NCI-H1048 (cell line): ENCODE results near the gene AFF1.

ENCODE experiments used
- DNase-seq: peaks from one replicate; lab custom pipeline; 2025; lab: John Stamatoyannopoulos, UW

AFF1 gene

GRCh38 chr4:86950831-86951525, 16.2 kb downstream of the AFF1 start:
- DNase-seq: no peak

GRCh38 chr4:86955888-86956451, 21.2 kb downstream of the AFF1 start:
- no peak for DNase-seq

- no peak for DNase-seq
Measured at GRCh38 chr4:86957215-86957614, 22.4 kb downstream of the AFF1 start.

- no peak for DNase-seq
Measured at GRCh38 chr4:86959588-86960500, 25.0 kb downstream of the AFF1 start.

GRCh38 chr4:86960557-86960961, 25.7 kb downstream of the AFF1 start:
- no peak for DNase-seq

- DNase-seq: no peak
Measured at GRCh38 chr4:86961116-86961515, 26.3 kb downstream of the AFF1 start.

GRCh38 chr4:86961605-86962295, 26.9 kb downstream of the AFF1 start:
- DNase-seq: no peak

GRCh38 chr4:86963697-86964096, 28.9 kb downstream of the AFF1 start:
- DNase-seq: no peak

- no peak for DNase-seq
Measured at GRCh38 chr4:86965019-86965976, 30.5 kb downstream of the AFF1 start.

- DNase-seq: no peak
Measured at GRCh38 chr4:86967073-86967472, 32.3 kb downstream of the AFF1 start.

- no peak for DNase-seq
Measured at GRCh38 chr4:86967798-86968197, 33.0 kb downstream of the AFF1 start.

GRCh38 chr4:86968547-86968946, 33.7 kb downstream of the AFF1 start:
- no peak for DNase-seq

GRCh38 chr4:86970447-86971354, 35.9 kb downstream of the AFF1 start:
- no peak for DNase-seq

- no peak for DNase-seq
Measured at GRCh38 chr4:86971355-86971683, 36.5 kb downstream of the AFF1 start.

- DNase-seq: no peak
Measured at GRCh38 chr4:86972997-86973396, 38.2 kb downstream of the AFF1 start.

- no peak for DNase-seq
Measured at GRCh38 chr4:86973668-86974067, 38.9 kb downstream of the AFF1 start.

- no peak for DNase-seq
Measured at GRCh38 chr4:86974551-86974994, 39.8 kb downstream of the AFF1 start.

- DNase-seq: no peak
Measured at GRCh38 chr4:86975927-86976326, 41.1 kb downstream of the AFF1 start.

- DNase-seq: no peak
Measured at GRCh38 chr4:86976801-86977485, 42.1 kb downstream of the AFF1 start.
